Fibroblast of pulmonary artery (primary cell): ENCODE data around the gene EXT2.

Experiments used
- DNase-seq: peaks from one replicate; pipeline ENCODE4 v3.0.0-alpha.2; 2010; ENCODE audit warnings: low read depth
- H3K4me3 ChIP-seq: replicated peaks from 2 replicates; pipeline ENCODE4 v1.5.1; 2011; ENCODE audit warnings: low read depth, mild to moderate bottlenecking, control low read depth, low read length, moderate library complexity
- CTCF ChIP-seq: IDR thresholded peaks from 2 replicates; pipeline ENCODE4 v1.5.1; 2011; ENCODE audit warnings: mild to moderate bottlenecking, control low read depth, low read length, inconsistent platforms; ENCODE audit errors: missing control alignments

The EXT2 gene

GRCh38 chr11:44191322-44192016 is 96.0 kb downstream of the EXT2 start:
- no peak for TF ChIP-seq CTCF
- DNase-seq = no peak
- H3K4me3 ChIP-seq = no peak overlapping the region

- no peak for DNase-seq
- H3K4me3 ChIP-seq = no peak overlapping the region
- TF ChIP-seq CTCF = no peak
Measured at GRCh38 chr11:44192017-44192385, 96.5 kb downstream of the EXT2 start.

- peak; percentile 6 for DNase-seq
- no peak for TF ChIP-seq CTCF
- H3K4me3 ChIP-seq = no peak overlapping the region
Measured at GRCh38 chr11:44192462-44193100, 97.1 kb downstream of the EXT2 start.

GRCh38 chr11:44193856-44194255 is 98.4 kb downstream of the EXT2 start:
- DNase-seq = no peak
- TF ChIP-seq CTCF = no peak
- H3K4me3 ChIP-seq = no peak overlapping the region

- DNase-seq = no peak
- TF ChIP-seq CTCF = no peak
Measured at GRCh38 chr11:44198146-44198724, 102.8 kb downstream of the EXT2 start.

GRCh38 chr11:44199298-44199697 is 103.8 kb downstream of the EXT2 start:
- no peak overlapping the region for H3K4me3 ChIP-seq
- DNase-seq = no peak
- TF ChIP-seq CTCF = no peak

More at GRCh38 chr11:44198146-44198724, 102.8 kb downstream of the EXT2 start:
- no peak overlapping the region for H3K4me3 ChIP-seq

- H3K4me3 ChIP-seq = no peak overlapping the region
- TF ChIP-seq CTCF = no peak
- no peak for DNase-seq
Measured at GRCh38 chr11:44199816-44200215, 104.3 kb downstream of the EXT2 start.
